ENCODE results near the gene OCA2. TPM values are rescaled to one million over a fixed set of nuclear protein-coding genes. Genes with fewer than 3 reads are reported as not detected.
A peak's percentile ranks its signal among the peaks of the same experiment; 100 is the strongest.

OCA2 gene
- total and polyA plus RNA-seq, 4 donors, result 2.6 to 7.5 (median 3.2) TPM

DNA sequence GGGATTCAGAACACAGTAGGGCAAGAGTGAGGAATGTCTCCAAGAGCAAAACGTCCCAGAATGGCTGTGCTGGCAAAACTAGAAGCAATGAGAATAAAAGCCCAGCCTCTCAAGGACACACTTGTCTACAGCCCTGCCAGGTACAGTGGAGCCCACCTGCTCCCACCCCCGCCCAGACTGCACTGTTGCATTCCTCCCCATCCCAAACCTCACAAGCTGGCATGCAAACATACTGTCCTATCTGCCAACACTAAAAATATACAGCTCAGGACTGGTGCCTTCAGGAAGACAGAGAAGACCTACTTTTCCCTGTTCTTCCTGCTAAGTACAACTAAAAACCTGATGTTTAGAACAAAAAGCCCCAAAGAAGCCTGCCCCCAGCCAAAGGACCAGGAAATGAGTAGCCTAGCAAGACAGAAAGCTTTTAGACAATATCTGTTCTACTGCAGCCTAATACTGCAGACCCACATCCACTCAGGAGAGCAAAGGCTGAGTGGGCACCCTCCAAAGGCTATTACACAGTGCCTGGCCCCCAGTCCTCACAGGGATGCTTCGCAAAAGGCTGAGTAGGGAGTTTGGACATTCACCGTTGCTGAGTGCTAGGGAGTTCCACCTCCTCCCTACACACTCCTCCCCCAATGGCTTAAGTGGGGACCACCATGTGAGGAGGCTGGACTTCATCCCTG, 13.5 kb downstream of the OCA2 start:
- H3K36me3 ChIP-seq (ENCODE audit: control insufficient read depth, insufficient read depth, low read length), result no peaks in the 10 kb centered on the region
- no peak overlapping the region for H3K27ac ChIP-seq (ENCODE audit: low read depth, low read length)
- no peak for DNase-seq (ENCODE audit: low read depth in 4 of 6, low spot score in 6 of 6)
- H3K27me3 ChIP-seq (ENCODE audit: control insufficient read depth, insufficient read depth, low read length), result no peaks in the 10 kb centered on the region
- no peak overlapping the region for H3K4me3 ChIP-seq (ENCODE audit: low read depth, low read length)
- WGBS (ENCODE audit: insufficient coverage), result 74% methylated on average over 2 of the region's 4 CpGs
- H3K9me3 ChIP-seq (ENCODE audit: control insufficient read depth, insufficient read depth, low read length), result no peaks in the 10 kb centered on the region
- H3K4me1 ChIP-seq (ENCODE audit: control insufficient read depth, insufficient read depth, low read length), result no peaks in the 10 kb centered on the region

DNA sequence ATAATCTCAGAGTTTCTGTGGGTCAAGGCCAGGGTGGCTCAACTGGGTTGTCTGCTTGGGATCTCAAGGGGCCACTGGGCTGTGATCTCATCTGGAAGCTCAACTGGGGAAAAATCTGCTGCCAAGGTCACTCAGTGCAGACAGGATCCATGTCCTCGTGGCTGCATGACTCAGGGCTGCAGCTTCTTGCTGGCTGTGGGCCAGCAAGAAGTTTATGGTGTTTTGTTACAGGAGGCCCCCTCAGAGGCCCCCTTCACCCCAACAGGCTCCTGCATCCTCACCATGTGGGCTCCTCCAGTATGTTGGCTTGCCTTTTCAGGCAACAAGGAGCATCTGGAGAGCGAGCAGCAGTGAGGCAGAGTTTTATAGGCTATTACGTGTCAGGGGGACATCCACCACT, 14.6 kb downstream of the OCA2 start:
- no peaks in the 10 kb centered on the region for H3K4me1 ChIP-seq (ENCODE audit: control insufficient read depth, insufficient read depth, low read length)
- H3K9me3 ChIP-seq (ENCODE audit: control insufficient read depth, insufficient read depth, low read length), result no peaks in the 10 kb centered on the region
- no peak for DNase-seq (ENCODE audit: low read depth in 4 of 6, low spot score in 6 of 6)
- H3K27me3 ChIP-seq (ENCODE audit: control insufficient read depth, insufficient read depth, low read length), result no peaks in the 10 kb centered on the region
- WGBS (ENCODE audit: insufficient coverage), result 67% methylated on average over 3 of the region's 3 CpGs
- H3K27ac ChIP-seq (ENCODE audit: low read depth, low read length), result no peak overlapping the region
- no peaks in the 10 kb centered on the region for H3K36me3 ChIP-seq (ENCODE audit: control insufficient read depth, insufficient read depth, low read length)
- no peak overlapping the region for H3K4me3 ChIP-seq (ENCODE audit: low read depth, low read length)

DNA sequence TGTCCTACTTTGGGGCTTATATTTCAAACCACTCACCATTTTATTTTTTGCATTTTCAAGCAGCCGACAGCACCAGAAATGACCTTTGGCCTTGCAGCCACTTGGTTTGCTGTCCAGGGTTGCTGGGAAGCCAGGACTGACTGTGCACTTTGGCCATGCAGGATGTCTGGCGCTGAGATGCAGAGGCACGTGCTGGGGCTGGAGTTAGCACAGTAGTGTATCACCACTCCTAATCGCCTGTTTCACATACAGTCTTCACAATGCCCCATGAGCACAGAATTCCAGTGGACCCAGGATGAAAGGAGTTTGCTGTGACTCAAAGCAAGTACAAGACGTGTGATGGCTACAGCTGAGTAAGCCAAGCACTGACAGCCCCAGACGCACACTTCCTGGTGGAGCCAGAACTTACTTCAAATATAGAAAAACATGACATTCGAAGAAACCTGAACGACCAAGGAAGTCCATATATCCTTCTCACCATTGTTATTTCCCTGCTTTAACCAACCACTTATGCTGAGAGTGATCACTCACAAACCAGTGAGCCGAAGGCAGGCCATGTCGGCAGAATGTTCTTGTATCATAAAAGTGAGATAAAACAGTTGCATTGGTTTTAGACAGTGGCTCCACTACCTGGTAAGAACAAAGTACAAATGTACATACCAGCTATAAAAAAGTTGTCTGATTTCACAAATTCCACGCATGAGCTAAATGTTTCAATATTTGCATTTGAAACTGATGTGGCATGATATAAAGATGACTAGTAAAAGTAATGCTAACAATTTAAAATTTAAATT, 16.0 kb downstream of the OCA2 start:
- H3K36me3 ChIP-seq (ENCODE audit: control insufficient read depth, insufficient read depth, low read length), result no peaks in the 10 kb centered on the region
- no peaks in the 10 kb centered on the region for H3K9me3 ChIP-seq (ENCODE audit: control insufficient read depth, insufficient read depth, low read length)
- no peak overlapping the region for H3K4me3 ChIP-seq (ENCODE audit: low read depth, low read length)
- WGBS (ENCODE audit: insufficient coverage), result 65% methylated on average over 6 of the region's 11 CpGs
- no peaks in the 10 kb centered on the region for H3K27me3 ChIP-seq (ENCODE audit: control insufficient read depth, insufficient read depth, low read length)
- H3K4me1 ChIP-seq (ENCODE audit: control insufficient read depth, insufficient read depth, low read length), result no peaks in the 10 kb centered on the region
- no peak for DNase-seq (ENCODE audit: low read depth in 4 of 6, low spot score in 6 of 6)
- H3K27ac ChIP-seq (ENCODE audit: low read depth, low read length), result no peak overlapping the region

DNA sequence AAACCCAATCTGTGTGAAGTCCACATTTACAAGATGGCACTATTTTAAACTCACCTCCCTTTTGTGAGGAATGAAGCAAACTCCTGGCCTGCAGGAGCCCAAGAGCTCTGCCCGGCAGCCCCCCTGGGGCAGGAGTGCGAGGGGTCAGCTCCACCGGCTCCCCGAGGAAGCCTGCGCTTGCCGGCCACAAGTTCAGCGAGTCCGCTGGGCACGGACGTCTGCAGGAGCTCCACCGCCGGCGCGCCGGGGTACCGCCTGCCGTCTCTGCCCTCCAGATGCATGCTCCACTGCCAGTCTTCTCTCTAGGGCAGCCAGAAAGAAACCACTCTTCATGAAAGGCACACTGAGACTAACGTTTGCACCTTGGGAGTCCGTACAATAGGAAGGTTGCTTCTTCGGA, 17.5 kb downstream of the OCA2 start:
- no peak overlapping the region for H3K4me3 ChIP-seq (ENCODE audit: low read depth, low read length)
- no peaks in the 10 kb centered on the region for H3K9me3 ChIP-seq (ENCODE audit: control insufficient read depth, insufficient read depth, low read length)
- H3K36me3 ChIP-seq (ENCODE audit: control insufficient read depth, insufficient read depth, low read length), result no peaks in the 10 kb centered on the region
- WGBS (ENCODE audit: insufficient coverage), result 96% methylated on average over 18 of the region's 20 CpGs
- H3K27me3 ChIP-seq (ENCODE audit: control insufficient read depth, insufficient read depth, low read length), result no peaks in the 10 kb centered on the region
- DNase-seq (ENCODE audit: low read depth in 4 of 6, low spot score in 6 of 6), result no peak
- H3K4me1 ChIP-seq (ENCODE audit: control insufficient read depth, insufficient read depth, low read length), result no peaks in the 10 kb centered on the region
- H3K27ac ChIP-seq (ENCODE audit: low read depth, low read length), result no peak overlapping the region

DNA sequence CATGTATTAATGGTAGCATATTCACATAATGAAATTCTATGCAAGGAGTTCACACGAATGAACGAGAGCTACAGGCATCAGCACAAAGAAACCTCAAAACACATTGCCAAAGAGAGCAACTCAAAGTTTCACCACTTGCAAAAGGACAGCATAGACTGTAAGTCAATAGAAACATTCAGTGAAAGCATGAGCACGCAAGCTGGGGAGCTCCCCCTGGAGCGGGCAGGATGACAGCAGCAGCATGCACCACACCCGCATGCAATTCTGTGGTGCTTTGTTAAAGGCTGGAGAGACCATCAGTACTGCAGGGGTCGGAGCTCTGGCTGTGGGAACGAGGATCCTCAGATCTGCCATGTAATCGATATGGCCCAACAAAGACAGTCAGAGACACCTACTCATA, 18.7 kb downstream of the OCA2 start:
- no peaks in the 10 kb centered on the region for H3K9me3 ChIP-seq (ENCODE audit: control insufficient read depth, insufficient read depth, low read length)
- DNase-seq (ENCODE audit: low read depth in 4 of 6, low spot score in 6 of 6), result peak in 2 of 6 donors; percentile 38 to 64
- H3K27ac ChIP-seq (ENCODE audit: low read depth, low read length), result no peak overlapping the region
- no peaks in the 10 kb centered on the region for H3K27me3 ChIP-seq (ENCODE audit: control insufficient read depth, insufficient read depth, low read length)
- H3K4me1 ChIP-seq (ENCODE audit: control insufficient read depth, insufficient read depth, low read length), result no peaks in the 10 kb centered on the region
- H3K36me3 ChIP-seq (ENCODE audit: control insufficient read depth, insufficient read depth, low read length), result no peaks in the 10 kb centered on the region
- no peak overlapping the region for H3K4me3 ChIP-seq (ENCODE audit: low read depth, low read length)
- 44% methylated on average over 2 of the region's 8 CpGs for WGBS (ENCODE audit: insufficient coverage)

DNA sequence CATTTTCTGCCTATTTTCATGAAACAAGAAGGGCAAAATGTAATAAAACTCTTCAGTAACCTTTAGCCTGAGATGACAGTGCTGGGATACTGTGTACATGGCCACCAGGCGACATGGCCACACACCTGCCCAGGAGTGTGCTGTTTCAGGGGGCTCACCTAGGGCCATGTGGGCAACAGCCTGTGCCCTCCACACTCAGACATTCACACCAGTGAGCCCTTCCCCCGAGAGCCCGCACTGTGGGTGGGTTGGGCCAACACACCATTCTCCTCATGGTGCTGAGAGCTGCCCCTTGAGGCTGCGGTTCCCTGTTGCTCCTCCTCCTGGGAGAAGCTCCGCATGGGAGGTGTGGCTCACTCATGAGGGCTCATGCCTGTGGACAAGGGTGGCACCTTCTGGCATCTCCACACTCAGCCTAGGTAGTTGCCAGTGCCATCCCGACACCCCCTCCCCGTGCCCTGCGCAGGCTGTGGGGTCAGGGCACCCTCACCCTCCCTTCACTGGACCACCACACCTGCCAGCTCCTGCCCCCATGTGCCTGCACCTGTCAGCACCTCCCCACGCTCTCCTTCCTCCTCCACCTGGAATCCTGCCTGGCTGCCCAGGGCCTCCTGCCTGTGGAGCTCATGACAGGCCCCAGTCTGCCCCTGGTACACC, 19.7 kb downstream of the OCA2 start:
- H3K36me3 ChIP-seq (ENCODE audit: control insufficient read depth, insufficient read depth, low read length), result no peaks in the 10 kb centered on the region
- H3K4me1 ChIP-seq (ENCODE audit: control insufficient read depth, insufficient read depth, low read length), result no peaks in the 10 kb centered on the region
- H3K4me3 ChIP-seq (ENCODE audit: low read depth, low read length), result no peak overlapping the region
- no peaks in the 10 kb centered on the region for H3K27me3 ChIP-seq (ENCODE audit: control insufficient read depth, insufficient read depth, low read length)
- DNase-seq (ENCODE audit: low read depth in 4 of 6, low spot score in 6 of 6), result no peak
- no peak overlapping the region for H3K27ac ChIP-seq (ENCODE audit: low read depth, low read length)
- no peaks in the 10 kb centered on the region for H3K9me3 ChIP-seq (ENCODE audit: control insufficient read depth, insufficient read depth, low read length)
- 96% methylated on average over 8 of the region's 9 CpGs for WGBS (ENCODE audit: insufficient coverage)

DNA sequence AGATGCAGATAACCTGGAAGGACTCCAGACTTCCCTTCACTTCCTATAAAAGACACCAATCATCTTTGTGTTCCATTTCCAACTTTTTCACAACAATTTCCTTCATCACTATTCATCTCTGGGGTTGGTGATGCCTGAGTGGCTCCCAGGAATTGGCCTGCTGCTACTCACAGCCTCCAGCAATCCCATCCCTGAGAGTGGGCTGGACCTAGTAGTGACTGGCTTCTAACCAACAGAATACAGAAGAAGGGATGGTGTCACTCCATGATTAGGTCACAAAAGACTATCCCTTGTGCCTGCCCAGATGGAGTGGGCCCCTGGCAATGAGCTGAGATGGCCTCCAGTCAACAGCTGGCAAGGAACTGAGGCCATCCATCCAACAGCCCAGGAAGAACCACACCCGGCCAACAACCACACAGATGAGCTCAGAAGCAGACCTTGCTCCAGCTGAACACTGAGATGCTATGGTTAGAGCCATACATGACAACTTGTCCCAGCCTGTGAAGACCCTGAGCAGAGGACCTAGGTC, 20.9 kb downstream of the OCA2 start:
- Histone ChIP-seq H3K4me3 (ENCODE audit: low read depth, low read length) (no peak overlapping the region), H3K27ac (ENCODE audit: low read depth, low read length) (no peak overlapping the region), H3K4me1 (ENCODE audit: control insufficient read depth, insufficient read depth, low read length) (no peaks in the 10 kb centered on the region), H3K9me3 (ENCODE audit: control insufficient read depth, insufficient read depth, low read length) (no peaks in the 10 kb centered on the region), H3K27me3 (ENCODE audit: control insufficient read depth, insufficient read depth, low read length) (no peaks in the 10 kb centered on the region), H3K36me3 (ENCODE audit: control insufficient read depth, insufficient read depth, low read length) (no peaks in the 10 kb centered on the region)
- peak in 2 of 6 donors; percentile 27 to 54 for DNase-seq (ENCODE audit: low read depth in 4 of 6, low spot score in 6 of 6)
- 71% methylated on average over 1 of the region's 1 CpG for WGBS (ENCODE audit: insufficient coverage)

DNA sequence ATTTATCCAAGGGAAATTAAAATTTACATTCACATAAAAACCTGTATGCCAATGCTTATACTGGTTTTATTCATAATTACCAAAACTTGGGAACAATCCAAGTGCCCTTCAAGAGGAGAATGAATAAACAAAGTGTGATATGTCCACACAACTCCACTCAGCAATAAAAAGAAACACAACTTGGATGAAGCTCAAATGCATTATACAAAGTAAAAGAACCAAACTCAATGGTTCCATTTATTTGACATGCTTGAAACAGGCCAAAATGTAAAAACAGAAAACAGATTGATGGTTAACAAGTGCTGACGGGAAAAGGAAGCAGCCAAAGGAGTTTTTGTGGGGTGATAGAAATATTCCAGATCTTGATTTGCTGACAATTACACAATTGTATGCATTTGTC, 23.5 kb downstream of the OCA2 start:
- no CpG with 5 or more reads among the region's 1 CpG for WGBS (ENCODE audit: insufficient coverage)
- H3K9me3 ChIP-seq (ENCODE audit: control insufficient read depth, insufficient read depth, low read length), result no peaks in the 10 kb centered on the region
- no peak overlapping the region for H3K4me3 ChIP-seq (ENCODE audit: low read depth, low read length)
- peak in 2 of 6 donors; percentile 38 to 90 for DNase-seq (ENCODE audit: low read depth in 4 of 6, low spot score in 6 of 6)
- H3K36me3 ChIP-seq (ENCODE audit: control insufficient read depth, insufficient read depth, low read length), result no peaks in the 10 kb centered on the region
- no peak overlapping the region for H3K27ac ChIP-seq (ENCODE audit: low read depth, low read length)
- H3K27me3 ChIP-seq (ENCODE audit: control insufficient read depth, insufficient read depth, low read length), result no peaks in the 10 kb centered on the region
- H3K4me1 ChIP-seq (ENCODE audit: control insufficient read depth, insufficient read depth, low read length), result no peaks in the 10 kb centered on the region

DNA sequence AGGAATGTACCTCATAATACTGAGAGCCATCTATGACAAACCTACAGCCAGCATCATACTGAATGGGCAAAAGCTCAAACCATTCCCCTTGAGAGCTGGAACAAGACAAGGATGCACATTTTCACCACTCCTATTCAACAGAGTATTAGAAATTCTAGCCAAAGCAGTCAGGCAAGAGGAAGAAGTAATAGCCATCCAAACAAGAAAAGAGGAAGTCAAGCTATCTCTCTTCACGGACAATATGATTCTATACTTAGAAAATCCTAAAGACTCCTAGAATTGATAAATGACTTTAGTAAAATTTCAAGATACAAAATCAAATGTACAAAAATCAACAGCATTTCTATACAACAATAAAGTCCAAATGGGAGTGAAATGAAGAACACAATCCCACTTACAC, 30.2 kb downstream of the OCA2 start:
- Histone ChIP-seq H3K4me1 (ENCODE audit: control insufficient read depth, insufficient read depth, low read length) (no peaks in the 10 kb centered on the region), H3K27me3 (ENCODE audit: control insufficient read depth, insufficient read depth, low read length) (no peaks in the 10 kb centered on the region), H3K4me3 (ENCODE audit: low read depth, low read length) (no peak overlapping the region), H3K27ac (ENCODE audit: low read depth, low read length) (no peak overlapping the region), H3K36me3 (ENCODE audit: control insufficient read depth, insufficient read depth, low read length) (no peaks in the 10 kb centered on the region), H3K9me3 (ENCODE audit: control insufficient read depth, insufficient read depth, low read length) (no peaks in the 10 kb centered on the region)
- no peak for DNase-seq (ENCODE audit: low read depth in 4 of 6, low spot score in 6 of 6)
- no CpG with 5 or more reads among the region's 1 CpG for WGBS (ENCODE audit: insufficient coverage)
